NCI-H774 (cell line): ENCODE measurements around the gene EIPR1.

Experiments used
- DNase-seq: peaks from one replicate; lab custom pipeline; 2025; lab: John Stamatoyannopoulos, UW

EIPR1 gene

DNA sequence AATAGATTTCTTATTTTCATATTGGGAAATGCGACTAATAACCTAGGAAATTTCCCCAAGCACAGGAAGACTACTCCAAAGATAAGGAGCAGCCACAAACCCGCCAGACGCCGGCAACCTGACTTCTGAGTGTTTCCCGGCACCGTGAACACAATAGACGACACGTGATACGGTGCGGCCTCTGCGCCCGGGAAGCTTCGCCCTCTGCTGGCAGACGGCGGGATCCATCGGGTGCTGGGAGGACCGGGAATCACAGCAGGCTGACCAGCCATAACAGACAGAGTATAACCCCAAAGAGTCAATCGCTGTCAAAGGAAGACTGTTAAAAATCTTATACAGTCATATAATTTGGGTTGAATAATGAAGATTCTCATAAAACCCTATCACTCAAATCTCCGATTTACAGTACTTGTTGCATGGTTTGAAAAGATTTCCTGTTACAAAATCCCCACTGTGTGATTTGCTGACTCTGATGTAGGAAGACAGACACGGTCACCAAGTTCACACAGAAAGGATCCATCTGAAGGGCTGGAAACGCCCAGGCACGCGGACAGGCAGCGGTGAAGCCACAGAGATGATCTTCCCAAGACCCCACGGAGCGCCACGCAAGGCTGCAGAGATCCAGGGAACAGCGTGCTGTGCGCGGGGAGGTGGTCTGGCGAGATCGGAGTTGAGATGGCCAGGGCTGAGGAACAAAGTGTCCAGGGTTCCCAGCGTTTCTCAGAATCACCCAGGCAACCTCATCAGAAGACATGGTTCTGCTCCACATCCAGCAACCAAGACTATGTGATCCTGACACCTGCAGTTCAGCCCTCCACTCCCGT is 73.8 kb downstream of the EIPR1 start:
- peak; percentile 72 for DNase-seq

DNA sequence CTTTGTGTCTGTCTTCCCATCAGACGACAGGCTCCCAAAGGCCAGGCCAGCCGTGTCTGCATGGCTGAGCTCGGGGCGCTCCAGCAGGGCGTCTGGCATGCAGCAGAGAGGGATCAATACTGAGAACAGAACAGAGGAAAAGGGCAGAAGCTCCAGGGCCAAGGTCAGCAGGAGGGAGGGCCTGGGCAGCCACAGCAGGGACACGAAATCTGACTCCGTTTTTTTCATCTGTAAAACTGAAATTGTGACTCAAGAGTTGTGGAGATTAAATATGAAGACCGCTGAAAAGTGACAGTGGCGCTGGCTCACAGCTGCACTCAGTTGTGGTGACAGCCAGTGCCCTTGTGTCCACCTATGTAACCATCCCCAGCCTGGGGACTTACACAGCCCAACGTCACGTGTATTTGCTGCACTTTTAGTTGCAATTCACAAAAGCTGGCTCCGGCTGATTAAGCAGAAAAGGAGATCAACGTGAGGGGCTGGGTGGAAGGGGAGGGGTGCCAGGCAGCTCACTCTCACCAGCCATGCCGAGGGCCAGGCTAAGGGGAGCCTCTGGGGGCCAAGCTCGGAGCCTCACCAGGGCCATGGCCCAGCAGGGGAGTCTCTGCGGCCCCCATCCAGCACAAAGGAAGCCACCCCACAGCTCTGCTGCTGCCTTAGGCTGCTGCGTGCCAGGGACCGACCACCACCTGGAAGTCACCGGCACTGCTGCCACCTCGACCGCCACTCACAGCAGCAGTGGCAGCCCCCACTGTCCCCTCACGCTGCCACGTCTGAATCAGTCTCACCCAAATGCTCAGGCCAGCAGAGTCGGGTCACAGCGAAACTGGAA is 74.7 kb downstream of the EIPR1 start:
- DNase-seq: no peak

DNA sequence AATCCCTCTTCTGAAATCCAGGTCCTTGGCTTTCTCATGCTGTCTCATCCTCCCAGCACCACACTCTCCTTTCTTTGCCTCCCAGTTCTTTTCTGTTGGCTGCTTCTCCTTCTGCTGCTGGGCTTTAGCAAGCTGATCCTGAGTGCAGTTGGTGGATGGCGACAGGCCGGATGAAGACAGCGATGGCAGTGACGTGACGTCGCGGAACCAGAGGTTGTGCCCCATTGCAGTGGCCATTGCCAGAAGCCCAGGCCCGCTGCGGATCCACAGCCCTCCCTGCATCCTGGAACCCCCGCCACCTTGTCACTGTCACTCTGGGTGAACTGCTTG is 75.2 kb downstream of the EIPR1 start:
- DNase-seq: no peak

DNA sequence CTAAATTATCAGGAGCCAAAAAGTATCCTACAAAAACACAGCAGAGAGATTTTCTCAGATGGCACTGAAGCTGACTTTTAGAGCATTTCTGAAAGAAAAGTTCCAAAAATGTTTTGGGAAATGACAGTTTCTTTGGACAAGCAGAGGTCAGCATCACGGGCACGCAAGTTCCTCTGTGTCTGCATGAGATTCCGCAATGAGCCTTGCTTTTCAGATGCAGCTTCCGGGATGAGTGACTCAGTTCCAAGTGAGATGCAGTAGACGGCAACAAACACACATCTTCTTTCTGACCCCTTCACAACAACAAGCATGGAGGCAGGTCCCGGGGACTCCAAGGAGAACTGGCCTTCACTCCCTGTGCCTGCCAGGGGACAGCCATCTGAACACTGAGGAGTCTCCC is 76.6 kb downstream of the EIPR1 start:
- no peak for DNase-seq

DNA sequence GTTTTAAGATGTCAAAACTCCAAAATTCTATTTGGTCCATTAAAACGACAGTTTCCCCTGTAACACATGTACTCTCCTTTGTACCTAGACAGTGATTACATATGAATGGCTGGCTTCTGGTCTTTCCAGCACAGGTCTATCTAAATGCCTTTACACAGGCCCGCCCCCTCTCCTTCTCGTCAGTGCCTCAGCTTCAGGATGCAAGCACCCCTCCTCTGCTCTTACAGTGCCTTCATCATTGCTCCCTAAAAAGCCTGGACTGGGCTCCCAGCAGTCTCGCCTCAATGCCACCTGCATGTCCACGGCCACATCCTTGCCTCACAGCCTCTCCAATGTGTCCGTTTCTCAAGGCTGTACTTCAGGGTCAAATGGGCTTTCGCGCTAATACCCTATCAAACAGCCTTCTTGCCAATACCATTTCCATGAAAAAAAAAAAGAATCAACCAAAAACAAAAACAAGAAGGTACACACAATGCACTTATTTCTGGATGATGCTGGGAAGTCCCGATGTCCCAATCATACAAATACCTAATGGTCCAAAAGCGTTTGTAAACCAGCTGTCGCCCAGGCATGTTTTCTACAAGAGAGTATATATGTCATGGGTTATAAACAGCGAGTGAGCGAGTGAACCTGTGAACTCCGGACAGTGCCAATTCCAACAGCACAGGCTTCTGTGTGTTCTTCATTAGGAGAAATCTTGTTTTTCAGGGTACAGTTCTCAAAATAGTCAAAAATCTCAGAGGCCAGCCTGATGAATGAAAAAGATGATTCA is 77.2 kb downstream of the EIPR1 start:
- no peak for DNase-seq

DNA sequence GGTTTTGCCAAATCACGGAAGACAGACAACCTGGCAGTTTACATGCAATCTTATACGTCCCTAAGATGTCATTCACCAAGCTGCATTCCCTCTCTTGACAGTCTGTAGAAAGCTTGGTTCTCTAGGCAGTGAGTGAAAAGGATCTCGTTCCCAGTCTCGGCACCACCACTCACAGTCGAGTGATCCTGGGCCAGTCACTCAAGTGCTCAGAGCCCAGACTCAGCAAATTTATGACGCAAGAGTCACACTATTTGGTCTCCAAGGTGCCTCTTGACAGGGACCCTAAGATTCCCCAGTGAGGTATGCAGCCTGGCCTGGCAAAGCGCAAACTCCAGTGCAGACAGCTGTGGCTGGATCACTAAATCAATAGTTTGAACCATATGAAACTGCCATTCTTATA is 77.9 kb downstream of the EIPR1 start:
- no peak for DNase-seq

DNA sequence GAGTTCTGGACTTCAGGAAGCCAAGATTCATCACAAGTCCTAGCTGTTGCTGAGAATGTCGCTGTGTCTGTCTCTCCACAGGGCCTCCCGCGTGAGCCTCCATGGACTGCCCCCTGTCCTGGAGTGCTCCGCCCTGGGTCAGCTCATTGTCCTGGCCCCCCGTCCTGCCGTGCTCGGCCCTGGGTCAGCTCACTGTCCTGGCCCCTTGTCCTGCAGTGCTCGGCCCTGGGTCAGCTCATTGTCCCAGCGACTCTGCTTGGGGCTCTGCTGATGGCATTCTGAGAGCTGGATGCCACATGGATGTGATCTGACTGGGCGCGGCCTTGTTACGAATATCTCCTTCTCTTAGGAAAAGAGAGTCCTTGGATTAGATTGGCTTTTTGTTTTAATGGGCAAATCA is 78.5 kb downstream of the EIPR1 start:
- no peak for DNase-seq

DNA sequence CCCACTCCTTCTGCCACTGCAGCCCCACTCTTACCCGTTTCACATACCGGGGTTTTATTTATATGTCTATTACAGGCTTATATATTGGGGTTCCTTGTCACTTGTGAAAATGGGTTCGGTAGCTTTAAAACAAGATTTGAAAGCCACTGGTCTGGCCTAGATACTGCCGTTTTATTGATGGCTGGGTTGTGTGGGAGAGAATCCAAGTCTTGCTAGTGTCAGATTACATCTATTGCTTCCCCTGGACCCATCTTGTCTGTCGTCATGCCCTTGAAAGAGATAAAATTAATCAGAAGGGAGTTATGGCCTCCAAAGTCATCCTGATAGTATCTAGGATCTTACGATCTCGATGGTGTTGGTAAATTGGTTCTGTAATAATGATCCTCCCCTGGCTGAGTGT is 79.4 kb downstream of the EIPR1 start:
- DNase-seq: no peak

DNA sequence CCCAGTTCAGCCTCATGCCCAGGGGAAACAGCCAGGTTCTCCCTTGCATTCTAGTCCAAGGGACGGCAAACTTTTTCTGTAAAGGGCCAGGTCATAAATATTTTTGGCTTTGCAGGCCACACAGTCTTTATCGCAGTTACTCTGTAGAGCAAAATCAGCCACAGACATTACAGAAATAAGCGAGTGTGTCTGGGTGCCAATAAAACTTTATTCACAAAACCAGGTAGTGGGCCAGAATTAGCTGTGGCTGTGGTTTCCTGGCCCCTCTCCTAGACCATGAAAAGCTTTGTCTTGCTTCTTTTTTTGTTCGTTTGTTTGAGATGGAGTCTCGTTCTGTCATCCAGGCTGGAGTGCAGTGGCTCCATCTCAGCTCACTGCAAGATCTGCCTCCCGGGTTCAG is 80.1 kb downstream of the EIPR1 start:
- no peak for DNase-seq

DNA sequence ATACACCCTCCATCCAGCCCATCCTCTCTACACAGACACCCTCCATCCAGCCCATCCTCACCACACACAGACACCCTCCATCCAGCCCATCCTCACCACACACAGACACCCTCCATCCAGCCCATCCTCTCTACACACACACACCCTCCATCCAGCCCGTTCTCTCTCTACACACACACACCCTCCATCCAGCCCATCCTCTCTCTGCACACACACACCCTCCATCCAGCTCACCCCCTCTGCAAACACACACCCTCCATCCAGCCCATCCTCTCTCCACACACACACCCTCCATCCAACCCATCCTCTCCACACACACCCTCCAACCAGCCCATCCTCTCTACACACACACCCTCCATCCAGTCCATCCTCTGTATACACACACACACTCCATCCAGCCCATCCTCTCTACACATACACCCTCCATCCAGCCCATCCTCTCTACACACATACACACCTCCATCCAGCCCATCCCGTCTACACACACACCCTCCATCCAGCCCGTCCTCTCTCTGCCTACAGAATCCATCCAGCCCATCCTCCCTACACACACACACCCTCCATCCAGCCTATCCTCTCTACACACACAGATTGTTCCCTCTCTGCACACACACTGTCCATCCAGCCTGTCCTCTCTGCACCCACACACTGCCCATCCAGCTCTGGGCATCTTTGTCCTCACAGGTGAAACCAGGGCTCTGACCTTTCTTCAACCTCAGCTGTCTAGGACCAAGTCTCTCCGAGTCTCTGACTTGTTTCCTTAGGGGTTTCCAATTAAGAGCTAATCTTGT is 81.2 kb downstream of the EIPR1 start:
- DNase-seq: no peak

DNA sequence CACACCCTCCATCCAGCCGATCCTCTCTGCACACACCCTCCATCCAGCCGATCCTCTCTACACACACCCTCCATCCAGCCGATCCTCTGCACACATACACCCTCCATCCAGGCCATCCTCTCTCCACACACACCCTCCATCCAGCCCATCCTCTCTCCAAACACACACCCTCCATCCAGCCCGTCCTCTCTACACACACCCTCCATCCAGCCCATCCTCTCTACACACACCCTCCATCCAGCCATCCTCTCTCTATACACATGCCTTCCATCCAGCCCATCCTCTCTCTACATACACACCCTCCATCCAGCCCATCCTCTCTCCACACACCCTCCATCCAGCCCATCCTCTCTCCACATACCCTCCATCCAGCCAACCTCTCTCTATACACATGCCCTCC is 83.1 kb downstream of the EIPR1 start:
- no peak for DNase-seq

DNA sequence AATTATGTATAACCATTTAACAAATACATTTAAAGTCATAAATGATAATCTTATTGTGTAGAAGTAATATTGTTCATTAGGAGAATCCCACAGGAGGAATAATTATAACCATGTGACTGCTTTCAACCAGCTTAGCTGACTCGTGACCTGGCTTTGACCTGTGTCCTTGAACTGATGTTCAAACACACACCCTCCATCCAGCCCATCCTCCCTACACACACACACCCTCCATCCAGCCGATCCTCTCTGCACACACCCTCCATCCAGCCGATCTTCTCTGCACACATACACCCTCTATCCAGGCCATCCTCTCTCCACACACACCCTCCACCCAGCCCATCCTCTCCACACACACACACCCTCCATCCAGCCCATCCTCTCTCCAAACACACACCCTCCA is 83.5 kb downstream of the EIPR1 start:
- DNase-seq: no peak

DNA sequence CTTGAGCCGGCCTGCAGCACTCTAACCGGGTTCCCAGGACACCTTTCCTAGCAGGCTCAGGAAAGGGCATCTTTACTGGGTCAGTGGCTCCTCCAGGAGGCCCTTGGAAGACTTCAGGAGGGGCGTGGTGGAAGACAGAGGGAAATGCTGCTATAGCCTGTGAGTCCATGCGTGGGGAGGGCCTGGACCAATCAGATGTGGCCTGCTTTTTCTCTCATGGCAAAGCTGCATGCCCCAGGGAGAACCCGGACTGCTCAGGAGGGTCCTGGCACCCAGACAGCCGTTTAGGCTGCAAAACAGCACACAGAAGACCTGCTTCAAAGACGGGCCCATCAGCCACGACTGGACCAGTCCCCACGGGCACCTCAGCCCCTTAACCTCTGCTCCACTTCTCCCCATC is 84.4 kb downstream of the EIPR1 start:
- no peak for DNase-seq

DNA sequence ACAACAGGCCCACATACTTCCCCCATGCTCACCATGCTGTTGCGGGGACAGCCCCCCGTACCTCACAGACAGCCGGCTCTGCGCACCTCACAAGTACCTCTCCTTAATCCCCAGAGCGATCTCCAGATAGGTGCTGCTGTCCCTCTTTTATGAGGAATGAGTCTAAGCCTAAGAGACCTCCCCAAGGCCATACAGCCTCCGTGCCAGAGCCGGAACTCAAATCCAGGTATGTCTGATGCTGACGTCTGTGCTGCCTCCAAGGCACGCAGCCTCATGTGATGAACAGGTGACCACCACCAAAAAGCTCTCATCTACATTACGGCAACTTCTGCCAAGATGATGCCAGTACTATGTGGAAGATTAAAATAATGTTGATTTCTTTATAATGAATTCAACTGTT is 85.2 kb downstream of the EIPR1 start:
- DNase-seq: no peak

DNA sequence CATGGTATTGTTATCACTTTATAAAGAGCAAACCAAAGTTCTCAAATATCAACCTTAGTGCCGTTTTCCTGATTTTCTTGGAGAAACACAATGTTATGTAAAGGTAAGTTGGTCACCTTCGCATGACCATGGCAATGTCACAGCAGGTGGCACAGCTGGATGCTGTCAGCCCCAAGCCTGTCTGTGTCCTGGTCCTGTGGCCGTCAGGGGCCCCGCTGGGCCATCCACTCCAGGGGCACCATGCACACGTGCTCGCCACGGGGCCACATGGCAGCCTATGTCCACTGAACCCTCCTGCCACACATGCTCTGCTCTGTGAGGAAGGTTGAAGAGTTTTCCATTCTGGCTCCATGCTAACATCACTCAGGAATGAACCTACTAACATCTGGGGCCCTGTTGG is 85.9 kb downstream of the EIPR1 start:
- no peak for DNase-seq

DNA sequence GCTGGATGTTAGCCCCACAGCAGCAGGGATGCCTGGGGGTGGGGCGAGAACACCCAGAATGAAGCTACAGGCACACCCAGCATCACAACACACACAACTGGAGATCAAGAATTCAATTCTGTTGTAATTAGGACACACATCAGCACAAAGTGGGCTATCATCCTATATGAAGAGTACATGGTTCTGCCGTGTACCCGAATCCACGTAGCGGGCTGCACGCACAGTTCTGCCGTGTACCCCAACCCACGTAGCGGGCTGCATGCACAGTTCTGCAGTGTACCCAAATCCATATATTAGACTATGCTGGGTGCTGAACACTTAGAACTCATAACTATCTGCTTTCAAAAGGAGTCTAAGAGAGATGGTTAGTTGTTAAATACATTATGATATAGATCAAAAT is 86.5 kb downstream of the EIPR1 start:
- DNase-seq: no peak

DNA sequence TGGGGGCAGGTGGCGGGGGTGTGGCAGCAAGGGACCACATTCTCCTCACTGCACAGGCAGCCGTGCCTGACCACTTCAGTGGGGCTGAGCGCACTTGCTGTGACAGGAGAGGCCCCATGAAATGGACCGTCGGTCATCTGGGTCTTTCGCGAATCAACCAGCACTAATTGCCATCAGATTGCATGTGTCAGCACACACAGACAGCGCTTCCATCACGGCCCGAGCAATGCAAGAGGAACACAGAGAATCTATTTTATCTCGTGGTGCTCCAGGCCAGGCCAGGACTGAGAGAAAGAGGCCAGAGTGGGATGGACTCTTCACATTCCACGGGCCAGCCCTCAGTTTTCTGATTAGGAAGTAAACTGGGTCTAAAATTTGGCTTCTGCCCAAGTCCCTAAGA is 87.0 kb downstream of the EIPR1 start:
- DNase-seq: no peak

DNA sequence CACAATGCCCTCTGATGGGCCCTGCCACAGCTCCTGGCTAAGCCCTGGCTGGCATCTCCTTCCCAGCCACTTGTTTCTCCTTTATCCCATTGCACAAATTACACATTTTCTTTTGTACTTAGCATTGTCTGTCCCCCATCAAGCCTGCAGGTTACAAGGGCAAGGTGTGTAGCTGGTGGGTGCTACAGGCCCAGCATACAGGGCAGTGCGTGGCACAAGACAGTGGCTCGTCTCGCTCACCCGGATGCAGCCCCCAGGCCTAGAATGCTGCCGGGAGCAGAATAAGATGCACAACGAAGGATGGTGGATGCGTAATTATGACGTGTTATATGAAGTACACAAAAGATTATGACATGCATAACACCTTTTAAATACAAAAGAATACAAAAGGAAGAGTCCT is 87.6 kb downstream of the EIPR1 start:
- no peak for DNase-seq

DNA sequence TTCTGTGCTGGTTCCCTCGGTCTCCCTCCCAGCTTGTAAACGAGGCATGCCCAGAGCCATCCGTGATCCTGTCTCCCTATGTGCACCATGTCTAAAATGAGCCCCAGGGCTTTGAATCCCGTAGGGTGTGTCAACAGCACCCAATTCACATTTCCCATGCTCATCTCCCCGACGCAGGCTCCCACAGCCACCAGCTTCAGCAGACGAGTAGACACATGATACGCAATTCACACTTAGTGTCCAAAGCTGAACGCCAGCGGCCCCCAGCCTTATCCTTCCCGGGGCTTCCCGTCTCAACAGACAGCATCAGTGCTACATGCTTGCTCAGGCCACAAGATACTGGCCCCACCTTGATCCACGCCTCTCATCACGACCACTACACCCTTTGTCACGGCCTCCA is 88.1 kb downstream of the EIPR1 start:
- no peak for DNase-seq

DNA sequence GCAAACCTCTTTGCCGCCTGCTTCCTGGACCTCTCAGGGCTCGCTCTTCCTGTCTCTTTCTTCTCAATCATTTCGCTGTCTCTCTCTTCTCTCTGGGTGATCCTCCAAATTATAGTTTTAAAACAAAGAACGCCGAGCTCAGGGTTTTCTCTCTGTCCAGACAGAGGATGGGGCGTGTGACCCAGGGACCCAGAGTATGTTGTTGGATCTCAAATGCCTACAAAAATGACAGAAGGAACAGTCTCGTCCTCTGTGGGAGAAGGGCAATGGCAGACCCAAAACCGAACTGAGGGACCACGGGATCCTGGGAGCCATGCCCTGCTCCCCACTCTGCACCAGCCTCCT is 88.5 kb downstream of the EIPR1 start:
- DNase-seq: no peak

DNA sequence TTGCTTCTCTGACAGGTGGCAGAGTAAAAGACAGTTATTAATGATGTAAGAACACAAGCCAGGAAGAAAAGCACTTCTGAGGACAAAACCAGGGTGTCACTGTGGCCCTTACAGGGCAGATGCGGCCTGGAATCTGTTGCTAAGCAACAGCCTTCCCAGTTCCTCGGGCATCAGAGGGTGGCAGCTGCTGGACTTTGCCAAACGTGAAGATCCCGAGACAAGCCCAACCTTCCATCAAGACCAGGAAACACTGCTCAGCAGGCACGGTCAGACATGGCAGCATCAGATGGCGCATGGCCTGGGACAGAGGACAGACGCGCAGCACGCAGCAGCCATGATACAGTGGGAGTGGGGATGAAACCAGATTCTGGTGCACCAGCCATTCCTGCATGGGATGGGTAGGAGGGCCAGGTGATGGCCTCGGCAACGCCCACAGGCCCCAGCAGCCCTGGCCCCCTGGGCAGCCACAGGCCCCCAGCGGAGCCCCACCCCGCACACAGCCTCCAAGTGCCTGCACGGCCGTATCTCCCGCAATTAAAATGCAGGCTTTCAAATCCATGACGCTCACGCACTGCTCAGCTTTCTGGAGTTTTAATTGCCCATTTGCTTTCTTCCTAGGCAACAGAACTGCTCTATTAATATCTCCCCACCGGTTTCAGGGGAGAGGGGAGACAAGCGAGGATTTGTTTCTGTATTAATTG is 89.0 kb downstream of the EIPR1 start:
- DNase-seq: peak; percentile 14

DNA sequence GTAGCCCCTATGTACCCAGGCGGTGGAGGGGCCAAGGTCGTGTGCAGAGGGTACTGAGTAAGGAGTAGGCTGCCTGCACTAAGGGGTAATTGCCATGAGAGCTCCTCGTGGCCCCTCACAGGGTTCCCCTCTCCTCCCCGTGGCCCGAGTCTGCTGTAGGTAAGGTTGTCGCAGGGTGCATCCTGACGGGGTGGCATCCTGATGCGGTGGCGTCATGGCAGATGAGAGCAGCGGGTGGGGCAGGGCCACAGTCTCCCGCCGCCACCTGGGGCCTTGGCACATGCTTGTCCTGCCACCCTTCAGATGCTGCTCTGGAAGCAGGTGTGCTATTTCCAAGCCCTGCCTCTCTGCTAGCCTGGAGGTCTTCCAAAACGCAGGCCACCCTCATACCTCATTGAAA is 89.7 kb downstream of the EIPR1 start:
- DNase-seq: no peak
